SK-N-SH (cell line): ENCODE results near the gene TCEA2.

ENCODE experiments used
- CHD2 ChIP-seq: fragments of 150-350 bp; IDR thresholded peaks from 2 replicates; pipeline ENCODE4 v1.6.1; 2018; ENCODE audit warnings: low read length; ENCODE audit not compliant: partially characterized antibody
- GABPA ChIP-seq: IDR thresholded peaks from 2 replicates; pipeline ENCODE4 v1.4.0; 2012; ENCODE audit warnings: low read depth, mild to moderate bottlenecking
- GATA2 ChIP-seq: sonication (generic); formaldehyde crosslinking; IDR thresholded peaks from 2 replicates; pipeline ENCODE4 v1.5.0; 2020; ENCODE audit warnings: mild to moderate bottlenecking, missing genetic modification reagents
- JUND ChIP-seq: IDR thresholded peaks from 2 replicates; pipeline ENCODE4 v1.4.0; 2012
- POLR2AphosphoS5 ChIP-seq: IDR thresholded peaks from 2 replicates; pipeline ENCODE4 v1.6.1; 2012; ENCODE audit warnings: low read depth, low read length
- TEAD4 ChIP-seq: IDR thresholded peaks from 2 replicates; pipeline ENCODE4 v1.4.0; 2012; ENCODE audit warnings: mild to moderate bottlenecking, borderline replicate concordance; ENCODE audit not compliant: insufficient read depth
- YY1 ChIP-seq: IDR thresholded peaks from 2 replicates; pipeline ENCODE4 v1.4.0; 2012; ENCODE audit warnings: low read depth, mild to moderate bottlenecking
- TF ChIP-seq, protein P1 (sequence below): fragments of 200-600 bp; sonication (generic); IDR thresholded peaks from 2 replicates; pipeline ENCODE4 v1.6.1; 2017; ENCODE audit warnings: antibody characterized with exemption, mild to moderate bottlenecking, moderate library complexity
- TF ChIP-seq, protein P2 (sequence below): IDR thresholded peaks from 2 replicates; pipeline ENCODE4 v1.6.1; 2012; ENCODE audit warnings: mild to moderate bottlenecking, low read depth, low read length, moderate library complexity
- TF ChIP-seq, protein P3 (sequence below): fragments of 150-350 bp; IDR thresholded peaks from 2 replicates; pipeline ENCODE4 v1.6.1; 2017; ENCODE audit warnings: antibody characterized with exemption, low read length, low read depth, borderline replicate concordance
- TF ChIP-seq, protein P4 (sequence below): IDR thresholded peaks from 2 replicates; pipeline ENCODE4 v1.4.0; 2012; ENCODE audit warnings: low read depth

DNA sequence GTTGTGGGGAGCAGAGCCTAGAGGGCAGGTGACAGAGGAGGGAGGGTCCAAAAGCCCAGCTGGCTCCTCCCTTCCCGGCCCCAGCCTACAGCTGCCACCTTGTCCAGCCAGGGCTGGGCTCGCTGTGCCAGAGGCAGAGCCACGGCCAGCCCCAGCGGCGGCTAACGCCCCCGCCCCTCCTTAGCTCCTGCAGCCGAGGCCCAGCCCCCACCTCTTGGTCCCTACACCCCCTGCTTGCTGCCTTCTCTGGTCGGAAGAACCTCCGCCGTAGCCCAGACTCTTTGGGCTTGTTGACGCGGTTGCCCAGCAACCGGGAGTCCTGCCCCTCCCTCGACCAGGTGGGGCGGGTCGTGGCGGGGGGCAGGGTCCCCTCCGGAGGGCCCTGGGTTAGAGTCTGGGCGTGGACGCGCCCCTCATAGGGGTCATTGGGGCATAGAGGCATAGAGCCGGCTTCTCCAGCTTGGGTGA lies 21.7 kb downstream of the TCEA2 start:
- no peak for TF ChIP-seq YY1
- TF ChIP-seq, protein P1, sequence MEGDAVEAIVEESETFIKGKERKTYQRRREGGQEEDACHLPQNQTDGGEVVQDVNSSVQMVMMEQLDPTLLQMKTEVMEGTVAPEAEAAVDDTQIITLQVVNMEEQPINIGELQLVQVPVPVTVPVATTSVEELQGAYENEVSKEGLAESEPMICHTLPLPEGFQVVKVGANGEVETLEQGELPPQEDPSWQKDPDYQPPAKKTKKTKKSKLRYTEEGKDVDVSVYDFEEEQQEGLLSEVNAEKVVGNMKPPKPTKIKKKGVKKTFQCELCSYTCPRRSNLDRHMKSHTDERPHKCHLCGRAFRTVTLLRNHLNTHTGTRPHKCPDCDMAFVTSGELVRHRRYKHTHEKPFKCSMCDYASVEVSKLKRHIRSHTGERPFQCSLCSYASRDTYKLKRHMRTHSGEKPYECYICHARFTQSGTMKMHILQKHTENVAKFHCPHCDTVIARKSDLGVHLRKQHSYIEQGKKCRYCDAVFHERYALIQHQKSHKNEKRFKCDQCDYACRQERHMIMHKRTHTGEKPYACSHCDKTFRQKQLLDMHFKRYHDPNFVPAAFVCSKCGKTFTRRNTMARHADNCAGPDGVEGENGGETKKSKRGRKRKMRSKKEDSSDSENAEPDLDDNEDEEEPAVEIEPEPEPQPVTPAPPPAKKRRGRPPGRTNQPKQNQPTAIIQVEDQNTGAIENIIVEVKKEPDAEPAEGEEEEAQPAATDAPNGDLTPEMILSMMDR: no peak
- TF ChIP-seq, protein P2, sequence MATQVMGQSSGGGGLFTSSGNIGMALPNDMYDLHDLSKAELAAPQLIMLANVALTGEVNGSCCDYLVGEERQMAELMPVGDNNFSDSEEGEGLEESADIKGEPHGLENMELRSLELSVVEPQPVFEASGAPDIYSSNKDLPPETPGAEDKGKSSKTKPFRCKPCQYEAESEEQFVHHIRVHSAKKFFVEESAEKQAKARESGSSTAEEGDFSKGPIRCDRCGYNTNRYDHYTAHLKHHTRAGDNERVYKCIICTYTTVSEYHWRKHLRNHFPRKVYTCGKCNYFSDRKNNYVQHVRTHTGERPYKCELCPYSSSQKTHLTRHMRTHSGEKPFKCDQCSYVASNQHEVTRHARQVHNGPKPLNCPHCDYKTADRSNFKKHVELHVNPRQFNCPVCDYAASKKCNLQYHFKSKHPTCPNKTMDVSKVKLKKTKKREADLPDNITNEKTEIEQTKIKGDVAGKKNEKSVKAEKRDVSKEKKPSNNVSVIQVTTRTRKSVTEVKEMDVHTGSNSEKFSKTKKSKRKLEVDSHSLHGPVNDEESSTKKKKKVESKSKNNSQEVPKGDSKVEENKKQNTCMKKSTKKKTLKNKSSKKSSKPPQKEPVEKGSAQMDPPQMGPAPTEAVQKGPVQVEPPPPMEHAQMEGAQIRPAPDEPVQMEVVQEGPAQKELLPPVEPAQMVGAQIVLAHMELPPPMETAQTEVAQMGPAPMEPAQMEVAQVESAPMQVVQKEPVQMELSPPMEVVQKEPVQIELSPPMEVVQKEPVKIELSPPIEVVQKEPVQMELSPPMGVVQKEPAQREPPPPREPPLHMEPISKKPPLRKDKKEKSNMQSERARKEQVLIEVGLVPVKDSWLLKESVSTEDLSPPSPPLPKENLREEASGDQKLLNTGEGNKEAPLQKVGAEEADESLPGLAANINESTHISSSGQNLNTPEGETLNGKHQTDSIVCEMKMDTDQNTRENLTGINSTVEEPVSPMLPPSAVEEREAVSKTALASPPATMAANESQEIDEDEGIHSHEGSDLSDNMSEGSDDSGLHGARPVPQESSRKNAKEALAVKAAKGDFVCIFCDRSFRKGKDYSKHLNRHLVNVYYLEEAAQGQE: no peak
- TF ChIP-seq, protein P3, sequence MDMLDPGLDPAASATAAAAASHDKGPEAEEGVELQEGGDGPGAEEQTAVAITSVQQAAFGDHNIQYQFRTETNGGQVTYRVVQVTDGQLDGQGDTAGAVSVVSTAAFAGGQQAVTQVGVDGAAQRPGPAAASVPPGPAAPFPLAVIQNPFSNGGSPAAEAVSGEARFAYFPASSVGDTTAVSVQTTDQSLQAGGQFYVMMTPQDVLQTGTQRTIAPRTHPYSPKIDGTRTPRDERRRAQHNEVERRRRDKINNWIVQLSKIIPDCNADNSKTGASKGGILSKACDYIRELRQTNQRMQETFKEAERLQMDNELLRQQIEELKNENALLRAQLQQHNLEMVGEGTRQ: no peak
- TF ChIP-seq TEAD4: no peak
- no peak for TF ChIP-seq GATA2 (CRISPR knock-in tag)
- TF ChIP-seq GABPA: no peak
- no peak for TF ChIP-seq CHD2
- no peak for TF ChIP-seq JUND
- no peak for TF ChIP-seq POLR2AphosphoS5
- TF ChIP-seq, protein P4, sequence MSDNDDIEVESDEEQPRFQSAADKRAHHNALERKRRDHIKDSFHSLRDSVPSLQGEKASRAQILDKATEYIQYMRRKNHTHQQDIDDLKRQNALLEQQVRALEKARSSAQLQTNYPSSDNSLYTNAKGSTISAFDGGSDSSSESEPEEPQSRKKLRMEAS: no peak
